COLO668 (cell line): ENCODE results near the gene TRAPPC5.
A peak's percentile ranks its signal among the peaks of the same experiment; 100 is the strongest.

Experiments used
- DNase-seq: peaks from one replicate; lab custom pipeline; 2025; ENCODE audit not compliant: unreplicated experiment; lab: John Stamatoyannopoulos, UW

The TRAPPC5 gene

DNA sequence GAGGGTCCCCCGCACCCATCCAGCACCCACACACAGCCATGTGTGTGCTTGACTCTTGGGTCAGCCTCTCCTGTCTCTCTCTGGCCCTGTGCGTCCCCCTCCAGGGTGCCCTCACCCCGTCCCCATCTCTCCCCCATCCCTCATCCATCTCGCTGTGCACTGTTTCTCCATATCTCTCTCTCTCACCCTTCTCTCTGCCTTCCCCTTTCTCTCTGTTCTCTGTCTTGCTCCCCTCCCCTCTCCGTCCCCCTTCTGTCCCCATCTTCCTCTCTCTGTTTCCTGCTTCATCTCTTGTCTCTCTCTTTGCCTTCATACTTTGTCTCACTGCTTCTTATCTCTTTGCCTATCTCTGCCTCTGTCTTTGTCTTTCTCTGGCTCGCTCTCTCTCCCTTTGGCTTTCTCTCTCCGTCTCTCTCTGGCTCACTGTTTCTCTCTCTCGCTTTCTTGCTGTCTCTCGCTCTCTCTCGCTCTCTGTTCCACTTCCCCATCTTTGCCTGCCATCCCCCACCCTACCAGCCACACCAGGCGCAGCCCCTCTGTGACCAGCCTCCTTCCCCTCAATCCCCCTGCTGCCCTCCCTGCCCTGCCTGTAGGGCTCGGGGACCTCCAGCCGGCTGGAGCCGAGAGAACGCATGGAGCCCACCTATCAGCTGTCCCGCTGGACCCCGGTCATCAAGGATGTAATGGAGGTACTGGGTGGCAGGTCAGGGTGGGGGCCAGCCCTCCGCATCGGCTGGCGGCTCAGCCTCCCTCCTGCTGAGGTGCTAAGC, 34.8 kb upstream of the TRAPPC5 start:
- DNase-seq = no peak

DNA sequence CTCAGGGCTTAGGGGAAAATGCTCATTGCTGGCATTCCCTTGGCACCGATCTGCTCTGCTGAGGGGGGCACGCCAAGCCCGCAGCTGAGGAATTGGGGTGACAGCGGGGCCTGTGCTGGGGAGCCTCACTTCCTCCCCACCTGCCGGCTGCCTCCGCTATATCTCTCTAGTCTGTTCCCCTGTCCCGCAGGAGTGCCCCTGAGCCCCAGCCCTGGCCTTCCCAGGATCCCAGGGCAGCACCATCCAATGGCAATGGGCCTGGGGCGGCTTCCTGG, 34.3 kb upstream of the TRAPPC5 start:
- no peak for DNase-seq

DNA sequence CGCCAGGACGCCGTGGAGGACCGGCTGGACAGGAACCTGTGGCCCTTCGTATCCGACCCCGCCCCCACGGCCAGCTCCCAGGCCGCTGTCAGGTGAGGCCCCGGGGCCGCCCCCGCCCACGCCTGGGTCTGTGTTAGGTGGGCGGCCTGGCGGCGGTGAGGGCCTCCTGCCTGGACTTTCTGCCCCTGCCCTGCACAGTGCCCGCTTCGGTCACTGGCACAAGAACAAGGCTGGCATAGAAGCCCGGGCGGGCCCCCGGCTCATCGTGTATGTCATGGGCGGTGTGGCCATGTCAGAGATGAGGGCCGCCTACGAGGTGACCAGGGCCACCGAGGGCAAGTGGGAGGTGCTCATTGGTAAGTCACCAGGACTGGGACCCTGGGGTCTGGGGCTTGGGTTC, 33.5 kb upstream of the TRAPPC5 start:
- no peak for DNase-seq

DNA sequence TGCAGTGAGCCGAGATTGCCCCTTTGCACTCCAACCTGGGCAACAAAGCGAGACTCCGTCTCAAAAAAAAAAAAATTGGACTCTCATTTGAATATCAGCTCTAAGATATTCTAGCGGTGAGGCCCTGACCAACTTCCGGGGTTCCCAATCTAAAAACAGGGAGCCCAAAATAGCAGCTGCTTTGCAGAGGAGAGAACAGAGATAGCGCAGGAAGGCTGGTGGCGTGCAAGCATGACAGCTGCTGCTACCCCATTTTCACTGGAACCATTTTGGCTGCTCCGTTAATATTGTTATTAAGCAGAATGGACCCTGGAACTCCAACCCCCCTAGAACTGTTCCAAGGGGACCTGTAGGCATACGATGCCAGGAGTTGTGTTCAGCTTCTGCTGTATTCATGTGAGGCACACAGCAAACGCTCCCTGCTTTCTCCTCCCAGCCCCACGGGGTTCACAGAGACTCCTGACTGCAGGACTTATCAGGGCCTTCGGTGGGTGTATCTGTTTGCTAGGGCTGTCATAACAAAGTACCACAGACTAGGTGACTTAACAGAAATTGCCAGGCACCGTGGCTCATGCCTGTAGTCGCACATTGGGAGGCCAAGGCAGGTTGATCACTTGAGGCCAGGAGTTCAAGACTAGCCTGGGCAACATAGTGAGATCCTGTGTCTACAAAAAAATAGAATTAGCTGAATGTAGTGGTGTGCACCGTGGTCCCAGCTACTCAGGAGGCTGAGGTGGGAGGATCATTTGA, 32.2 kb upstream of the TRAPPC5 start:
- no peak for DNase-seq

DNA sequence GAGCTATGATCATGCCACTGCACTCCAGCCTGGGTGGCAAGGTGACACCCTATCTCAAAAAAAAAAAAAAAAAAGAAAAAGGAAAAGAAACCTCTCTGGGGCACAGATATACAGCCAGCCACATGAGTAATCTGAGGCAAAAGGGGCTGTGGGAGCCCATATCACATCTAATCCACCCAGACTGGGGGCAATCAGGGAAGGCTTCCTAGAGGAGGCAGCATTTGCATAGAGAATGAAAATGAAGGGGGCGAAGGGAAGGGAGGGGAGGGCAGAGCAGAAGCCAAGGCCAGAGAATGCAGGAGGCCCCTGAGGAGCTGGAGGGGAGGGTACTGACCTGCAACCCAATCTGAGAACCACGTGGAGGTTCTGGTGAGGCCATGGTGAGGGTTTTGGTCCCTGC, 30.5 kb upstream of the TRAPPC5 start:
- DNase-seq = no peak

DNA sequence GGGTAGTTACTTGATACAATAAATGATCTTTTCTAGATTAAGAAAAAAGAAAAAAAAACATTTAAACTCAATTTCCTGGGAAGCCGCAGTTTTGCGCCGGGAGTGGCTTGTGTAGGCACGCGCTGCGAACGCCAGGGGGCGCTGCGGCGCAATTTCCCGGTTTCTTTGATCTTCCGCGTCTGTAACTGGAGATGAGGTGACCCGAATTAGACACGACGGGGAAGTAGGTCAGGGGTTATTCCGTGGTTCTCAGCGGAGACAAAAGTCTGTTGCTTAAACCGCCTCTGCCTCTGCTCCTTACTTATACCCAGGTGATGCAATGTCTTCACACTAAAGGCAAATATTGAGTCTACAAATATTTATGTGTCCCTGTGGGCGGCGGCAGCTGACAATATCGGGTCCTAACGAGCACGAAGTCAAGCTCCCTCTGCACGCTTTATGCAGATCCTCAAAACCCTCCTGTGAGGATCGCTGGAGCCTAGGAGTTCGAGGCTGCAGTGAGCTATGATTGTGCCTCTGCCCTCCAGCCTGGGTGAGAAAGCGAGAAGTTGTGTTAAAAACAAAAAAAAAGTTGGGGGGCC, 28.5 kb upstream of the TRAPPC5 start:
- peak; percentile 70 for DNase-seq

DNA sequence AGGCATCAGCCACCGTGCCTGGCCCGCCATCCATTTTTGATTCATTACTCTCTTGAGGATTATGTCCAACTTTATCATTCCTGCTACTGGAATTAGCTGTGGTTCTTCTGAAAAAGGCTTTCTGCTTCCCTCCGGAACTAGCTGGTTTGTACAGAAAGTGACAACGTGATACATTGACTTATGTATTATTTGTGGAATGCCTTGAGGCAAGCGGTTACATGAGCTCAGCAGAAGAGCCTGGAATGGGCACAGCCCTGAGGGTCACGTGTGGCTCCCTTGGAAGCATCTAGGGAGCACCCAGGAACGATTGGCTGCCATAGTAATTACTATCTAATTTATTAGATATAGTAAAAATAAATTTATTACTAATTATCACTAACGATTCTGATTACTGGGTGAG, 26.2 kb upstream of the TRAPPC5 start:
- no peak for DNase-seq

DNA sequence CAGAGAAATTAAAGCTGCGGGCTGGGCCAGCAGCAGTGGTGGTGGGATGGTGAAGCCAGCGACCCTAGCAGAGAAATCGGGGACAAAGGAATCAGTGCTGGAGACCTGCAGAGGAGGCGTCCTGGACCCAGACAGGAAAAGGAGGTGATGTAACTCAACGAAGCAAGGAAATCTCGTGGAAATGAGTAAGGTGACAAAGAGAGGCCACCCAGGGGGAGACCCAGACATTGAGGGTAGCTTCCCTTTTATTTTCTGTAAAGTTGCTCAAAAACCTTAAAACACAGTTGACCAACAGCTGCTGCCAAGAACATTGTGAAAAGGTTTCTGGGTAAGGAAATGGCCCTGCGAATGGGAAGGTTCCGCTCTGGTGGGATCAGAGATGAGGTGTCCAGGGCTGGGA, 25.1 kb upstream of the TRAPPC5 start:
- DNase-seq = no peak

DNA sequence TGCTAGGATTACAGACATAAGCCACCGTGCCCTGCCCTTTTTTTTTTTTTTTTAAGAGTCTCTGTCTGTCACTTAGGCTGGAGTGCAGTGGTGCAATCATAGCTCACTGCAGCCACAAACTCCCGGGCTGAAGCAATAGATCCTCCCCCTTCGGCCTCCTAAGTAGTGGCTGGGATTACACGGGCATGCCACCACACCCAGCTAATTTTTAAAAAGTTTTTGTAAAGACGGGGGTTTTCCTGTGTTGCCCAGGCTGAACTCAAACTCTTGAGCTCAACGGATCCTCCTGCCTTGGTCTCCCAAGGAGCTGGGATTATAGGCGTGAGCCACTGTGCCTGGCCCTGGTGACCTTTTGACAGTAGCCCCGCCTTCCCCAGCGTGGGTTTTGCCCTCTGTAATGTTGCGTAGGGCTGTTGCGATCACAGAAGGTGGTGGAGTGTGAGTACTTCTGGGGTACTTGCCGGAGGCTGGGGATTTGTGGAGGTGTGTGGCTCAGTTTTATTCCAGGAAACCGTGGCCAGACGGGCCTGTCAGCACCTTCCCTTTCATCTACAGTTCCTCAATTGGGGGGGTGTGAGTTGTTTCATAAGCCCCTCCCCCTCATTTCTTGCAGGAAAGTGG, 23.4 kb upstream of the TRAPPC5 start:
- no peak for DNase-seq

DNA sequence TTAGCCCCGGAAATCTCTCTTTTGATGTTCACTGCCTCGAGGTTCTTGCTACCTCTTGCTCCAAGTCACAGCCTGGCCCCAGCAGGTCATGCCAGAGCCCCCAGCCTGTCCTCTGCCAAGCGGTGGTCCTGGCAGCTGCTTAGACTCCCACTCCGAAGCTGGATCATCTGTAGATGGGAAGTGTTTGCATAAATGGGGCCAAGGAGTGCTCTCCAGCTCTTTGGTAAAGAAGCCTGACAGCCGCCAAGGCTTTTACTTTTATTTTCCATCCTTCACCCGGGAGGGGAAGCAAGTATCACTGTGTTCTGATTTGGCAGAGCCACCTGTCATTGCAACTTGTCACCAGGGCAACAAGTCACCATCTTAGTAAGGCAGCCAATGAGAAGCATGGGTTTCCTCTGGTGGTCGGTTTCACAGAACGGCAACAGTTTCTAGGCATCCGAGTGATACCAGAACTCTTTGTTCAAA, 22.4 kb upstream of the TRAPPC5 start:
- DNase-seq = no peak

DNA sequence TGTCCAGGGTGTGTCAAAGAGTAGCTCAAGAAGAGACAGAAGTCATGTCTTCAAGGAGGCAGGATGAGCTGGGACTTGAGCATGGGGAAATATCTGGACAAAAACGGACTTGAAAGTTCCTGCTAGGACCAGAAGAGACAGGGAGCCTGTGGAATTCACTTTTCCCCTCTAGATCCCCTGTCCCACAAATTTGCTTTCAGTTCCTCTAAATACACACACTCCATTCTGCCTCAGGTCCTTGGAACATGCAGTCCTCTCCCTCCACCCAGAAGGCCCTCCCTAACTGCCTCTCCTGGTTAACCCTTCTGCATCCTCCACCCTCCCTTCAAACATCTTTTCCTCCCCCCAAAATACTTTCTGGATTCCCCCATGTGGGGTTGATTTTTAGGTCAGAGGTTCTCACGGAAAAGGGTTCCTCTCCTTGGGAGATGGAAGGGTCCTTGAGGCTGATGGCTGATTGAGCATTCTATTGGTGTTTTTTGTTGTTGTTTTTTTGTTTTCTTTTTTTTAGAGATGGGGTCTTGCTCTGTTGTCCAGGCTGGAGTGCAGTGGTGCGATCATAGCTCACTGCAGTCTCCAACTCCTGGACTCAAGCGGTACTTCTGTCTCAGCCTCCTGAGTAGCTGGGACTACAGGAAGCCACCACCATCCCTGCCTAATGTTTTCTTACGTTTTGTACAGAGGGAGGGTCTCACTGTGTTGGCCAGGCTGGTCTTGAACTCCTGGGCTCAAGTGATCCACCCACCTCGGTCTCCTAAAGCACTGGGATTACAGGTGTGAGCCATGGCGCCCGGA, 18.7 kb upstream of the TRAPPC5 start:
- DNase-seq = no peak

DNA sequence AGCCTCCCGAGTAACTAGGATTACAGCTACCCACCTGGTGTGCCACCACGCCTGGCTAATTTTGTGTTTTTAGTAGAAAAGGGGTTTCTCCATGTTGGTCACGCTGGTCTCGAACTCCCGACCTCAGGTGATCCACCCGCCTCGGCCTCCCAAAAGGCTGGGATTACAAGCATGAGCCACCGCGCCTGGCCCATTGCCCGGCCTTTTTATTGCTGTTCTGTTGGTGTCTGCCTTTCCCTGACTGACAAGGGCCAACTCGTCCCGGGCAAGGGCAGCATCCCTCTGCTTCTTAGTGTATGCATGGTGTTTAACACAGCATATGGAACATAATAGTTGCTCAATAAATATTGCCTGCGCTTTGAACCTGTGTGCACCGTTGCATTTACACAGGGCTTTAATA, 18.0 kb upstream of the TRAPPC5 start:
- DNase-seq = no peak

DNA sequence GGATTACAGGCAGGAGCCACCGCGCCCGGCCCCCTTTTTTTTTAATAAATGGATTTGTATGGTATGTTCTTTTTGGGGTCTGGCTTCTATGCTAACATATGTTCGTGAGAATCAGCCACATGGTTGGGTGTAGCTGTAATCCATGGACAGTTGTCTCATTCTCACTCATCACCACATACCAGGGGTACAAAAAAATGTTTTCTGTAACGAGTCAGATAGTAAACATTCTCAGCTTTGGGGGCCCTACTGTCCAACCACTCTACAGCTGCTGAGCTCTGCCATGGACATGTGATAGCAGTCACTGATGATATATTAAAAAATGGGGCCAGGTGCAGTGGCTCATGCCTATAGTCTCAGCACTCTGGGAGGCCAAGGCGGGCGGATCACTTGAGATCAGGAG, 16.9 kb upstream of the TRAPPC5 start:
- no peak for DNase-seq

DNA sequence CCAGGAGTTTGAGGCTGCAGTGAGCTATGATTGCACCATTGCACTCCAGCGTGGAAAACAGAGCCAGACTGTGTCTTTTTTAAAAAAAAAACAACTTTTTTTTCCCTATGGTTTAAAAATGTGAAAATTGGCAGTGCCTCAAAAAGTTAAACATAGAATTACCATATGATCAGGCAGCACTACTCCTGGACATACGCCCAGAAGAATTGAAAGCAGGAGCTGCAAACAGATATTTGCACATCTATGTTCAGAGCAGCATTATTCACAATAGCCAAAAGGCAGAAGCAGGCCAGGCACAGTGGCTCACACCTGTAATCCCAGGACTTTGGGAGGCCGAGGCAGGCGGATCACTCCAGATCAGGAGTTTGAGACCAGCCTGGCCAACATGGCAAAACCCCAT, 15.6 kb upstream of the TRAPPC5 start:
- DNase-seq = no peak

DNA sequence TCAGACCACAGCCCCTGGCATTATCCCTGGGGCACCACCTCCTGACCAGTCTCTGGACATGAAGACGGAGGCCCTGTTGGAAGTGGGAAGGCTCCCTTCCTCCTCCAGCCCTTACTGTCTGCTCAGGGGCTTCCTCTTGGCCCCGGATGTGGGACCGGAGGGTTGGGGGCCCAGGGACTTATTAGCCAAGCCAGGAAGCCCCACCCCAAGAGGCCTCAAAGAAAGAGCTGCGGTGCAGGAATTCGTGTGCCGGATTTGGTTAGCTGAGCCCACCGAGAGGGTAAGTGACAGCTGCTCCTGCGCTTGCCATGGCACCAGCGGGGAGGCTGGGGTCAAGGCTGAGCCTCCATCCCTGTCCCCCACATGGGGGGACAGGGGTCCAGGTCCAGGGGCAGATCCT, 11.8 kb upstream of the TRAPPC5 start, which contains the start of gene RETN:
Gene RETN (plus strand): TSS at position 208 of the 400 bp plus-strand sequence. CDS start 278 bp downstream, outside the sequence.
- DNase-seq = no peak

DNA sequence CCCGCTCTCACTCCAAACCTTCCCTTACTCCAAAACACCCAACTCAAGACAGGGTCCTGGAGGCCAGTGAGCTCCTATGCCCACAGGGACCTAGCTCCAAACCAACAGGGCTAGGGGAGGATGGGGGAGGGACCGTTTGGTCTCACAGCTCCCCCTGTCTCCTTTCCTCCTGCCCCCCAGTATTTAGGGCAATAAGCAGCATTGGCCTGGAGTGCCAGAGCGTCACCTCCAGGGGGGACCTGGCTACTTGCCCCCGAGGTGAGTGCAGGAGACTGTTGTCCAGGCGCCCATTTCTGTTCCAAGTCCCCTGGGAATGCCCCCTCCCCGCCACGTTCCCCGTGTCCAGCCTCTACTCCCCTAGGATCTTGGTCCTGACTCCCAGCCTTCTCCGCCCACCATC, 11.0 kb upstream of the TRAPPC5 start:
- DNase-seq = no peak

DNA sequence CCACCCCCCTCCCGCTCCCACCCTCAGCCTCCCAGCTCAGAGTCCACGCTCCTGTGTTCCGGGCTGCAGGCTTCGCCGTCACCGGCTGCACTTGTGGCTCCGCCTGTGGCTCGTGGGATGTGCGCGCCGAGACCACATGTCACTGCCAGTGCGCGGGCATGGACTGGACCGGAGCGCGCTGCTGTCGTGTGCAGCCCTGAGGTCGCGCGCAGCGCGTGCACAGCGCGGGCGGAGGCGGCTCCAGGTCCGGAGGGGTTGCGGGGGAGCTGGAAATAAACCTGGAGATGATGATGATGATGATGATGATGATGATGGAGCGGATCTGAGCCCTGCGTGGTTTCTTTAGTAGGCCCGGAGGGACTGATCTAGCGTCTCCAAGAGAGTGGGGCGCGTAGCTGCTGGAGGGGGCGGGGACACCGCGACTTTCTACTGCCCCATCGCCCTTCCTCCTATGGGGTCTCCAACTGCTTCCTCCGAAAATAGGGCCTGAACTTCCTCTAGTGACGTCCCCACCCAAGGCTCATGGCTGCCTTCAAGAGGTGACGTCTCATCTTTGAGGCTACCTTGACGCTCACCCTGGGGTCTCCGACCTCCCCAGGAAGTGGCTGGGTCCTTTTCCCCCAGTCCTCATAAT, 10.4 kb upstream of the TRAPPC5 start:
- DNase-seq = no peak

DNA sequence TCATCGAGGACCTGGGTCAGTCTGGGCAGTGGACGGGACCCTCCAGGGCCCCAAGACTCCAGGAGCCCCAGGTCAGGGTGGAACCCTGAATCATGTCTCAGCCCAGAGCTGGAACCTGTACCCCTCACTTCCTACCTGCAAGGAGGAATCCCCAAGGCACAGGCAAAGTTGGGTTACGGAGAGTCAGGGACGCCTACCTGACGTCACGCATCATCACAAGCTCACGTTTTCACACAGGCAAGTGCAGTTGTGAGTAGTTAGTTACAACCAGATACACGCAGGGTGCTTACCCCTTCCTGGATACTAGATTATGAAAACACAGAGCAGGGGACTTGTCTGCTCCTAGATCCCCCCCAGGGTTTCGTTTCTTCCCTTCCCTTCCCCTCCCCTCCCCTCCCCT, 9.8 kb upstream of the TRAPPC5 start:
- DNase-seq = no peak

DNA sequence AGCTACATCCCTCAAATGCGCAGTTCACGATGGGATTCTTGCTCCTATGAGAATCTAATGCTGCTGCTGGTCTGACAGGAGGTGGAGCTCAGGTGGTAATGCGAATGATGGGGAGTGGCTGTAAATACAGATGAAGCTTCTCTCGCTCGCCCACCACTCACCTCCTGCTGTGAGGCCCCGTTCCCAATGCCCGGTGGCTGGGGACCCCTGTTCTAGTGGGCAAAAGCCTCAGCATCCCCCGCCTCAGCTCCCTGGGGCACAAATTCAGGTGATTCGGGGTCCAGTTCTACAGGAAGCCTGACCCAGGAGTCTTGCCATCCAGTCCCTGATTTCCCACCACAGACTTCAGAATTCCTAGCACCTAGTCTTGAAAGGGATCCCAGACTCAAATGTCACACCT, 8.1 kb upstream of the TRAPPC5 start:
- no peak for DNase-seq
